Neuron (in vitro differentiated cells): ENCODE results near the gene ABAT.
A peak's percentile ranks its signal among the peaks of the same experiment; 100 is the strongest.

Source experiments
- H2AFZ ChIP-seq: one replicate; pipeline ENCODE4 v1.6.1; 2013; ENCODE audit warnings: low read depth, mild to moderate bottlenecking, inconsistent platforms, low read length, moderate library complexity
- H3K27me3 ChIP-seq: one replicate; pipeline ENCODE4 v1.6.1; 2013; ENCODE audit warnings: low read length; ENCODE audit not compliant: insufficient read depth
- H3K36me3 ChIP-seq: one replicate; pipeline ENCODE4 v1.6.1; 2013; ENCODE audit warnings: low read length; ENCODE audit not compliant: insufficient read depth
- H3K4me1 ChIP-seq: one replicate; pipeline ENCODE4 v1.6.1; 2013; ENCODE audit warnings: low read length; ENCODE audit not compliant: insufficient read depth
- H3K4me3 ChIP-seq: 2 replicates; pipeline ENCODE4 v1.5.1; 2013; ENCODE audit warnings: mild to moderate bottlenecking, low read length, moderate library complexity
- H3K9me3 ChIP-seq: one replicate; pipeline ENCODE4 v1.6.1; 2013; ENCODE audit warnings: low read length

ABAT gene

DNA sequence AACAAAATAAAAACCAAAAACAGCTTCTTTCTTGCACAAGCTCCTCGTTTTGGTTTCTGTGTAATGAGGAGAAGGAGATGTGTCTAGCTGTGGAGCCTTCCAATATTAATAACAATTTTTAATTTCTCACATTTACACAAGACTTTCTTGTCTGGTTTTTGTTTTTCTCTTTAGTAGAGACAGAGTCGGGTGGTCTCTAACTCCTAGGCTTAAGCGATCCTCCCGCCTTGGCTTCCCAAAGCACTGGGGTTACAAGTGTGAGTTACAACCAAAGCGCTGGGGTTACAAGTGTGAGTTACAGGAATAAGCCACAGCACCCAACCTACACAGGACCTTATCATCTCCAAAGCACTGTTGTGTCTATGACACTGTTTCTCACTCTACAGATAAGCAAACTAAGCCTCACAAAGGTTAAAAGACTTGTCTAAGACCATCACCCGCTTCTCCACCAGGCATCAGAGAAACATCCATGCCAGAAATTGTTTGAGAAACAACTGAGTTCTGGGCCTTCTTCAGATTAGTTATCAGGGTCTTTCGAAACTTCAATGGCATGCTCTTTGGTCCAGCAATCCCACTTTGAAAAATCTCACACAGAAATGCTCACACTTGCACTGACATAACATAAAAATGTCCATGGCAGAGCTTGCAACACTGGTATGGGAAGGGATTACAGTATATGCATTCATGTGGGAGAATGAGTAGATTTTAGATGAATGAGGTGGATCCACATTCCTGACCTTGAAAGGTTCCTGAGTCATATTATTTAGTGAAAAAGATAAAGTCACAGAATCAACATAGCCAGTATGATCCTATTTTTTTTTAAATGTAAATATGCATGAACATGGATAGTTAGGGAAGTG lies 3.9 kb downstream of the ABAT start:
- H3K4me1 ChIP-seq, result peaks cover 30% of the 10 kb centered on the region
- H3K9me3 ChIP-seq, result peaks cover 9% of the 10 kb centered on the region
- no peak overlapping the region for H2AFZ ChIP-seq
- peaks cover 8% of the 10 kb centered on the region for H3K36me3 ChIP-seq
- no peaks in the 10 kb centered on the region for H3K27me3 ChIP-seq
- no peak overlapping the region for H3K4me3 ChIP-seq

DNA sequence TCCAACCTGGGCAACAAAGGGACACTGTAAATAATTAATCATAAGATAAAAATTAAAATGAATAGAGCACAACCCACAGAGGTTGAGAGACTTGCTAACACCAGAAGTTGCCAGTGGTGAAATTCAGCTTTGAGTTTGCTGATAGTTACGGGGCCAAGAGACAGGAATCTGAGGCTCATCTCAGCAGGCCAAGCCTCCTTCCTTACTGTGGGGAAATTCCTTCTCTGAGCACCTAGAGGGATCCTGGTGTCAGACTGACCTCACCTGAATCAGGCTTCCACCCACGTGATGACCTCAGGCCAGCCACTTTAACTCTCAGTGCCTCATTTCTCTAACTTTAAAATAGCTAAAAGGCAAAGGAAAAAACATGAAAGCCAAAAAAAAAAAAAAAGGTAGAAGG lies 4.7 kb downstream of the ABAT start:
- Histone ChIP-seq H2AFZ (no peak overlapping the region), H3K4me1 (peaks cover 22% of the 10 kb centered on the region), H3K9me3 (peaks cover 9% of the 10 kb centered on the region)

DNA sequence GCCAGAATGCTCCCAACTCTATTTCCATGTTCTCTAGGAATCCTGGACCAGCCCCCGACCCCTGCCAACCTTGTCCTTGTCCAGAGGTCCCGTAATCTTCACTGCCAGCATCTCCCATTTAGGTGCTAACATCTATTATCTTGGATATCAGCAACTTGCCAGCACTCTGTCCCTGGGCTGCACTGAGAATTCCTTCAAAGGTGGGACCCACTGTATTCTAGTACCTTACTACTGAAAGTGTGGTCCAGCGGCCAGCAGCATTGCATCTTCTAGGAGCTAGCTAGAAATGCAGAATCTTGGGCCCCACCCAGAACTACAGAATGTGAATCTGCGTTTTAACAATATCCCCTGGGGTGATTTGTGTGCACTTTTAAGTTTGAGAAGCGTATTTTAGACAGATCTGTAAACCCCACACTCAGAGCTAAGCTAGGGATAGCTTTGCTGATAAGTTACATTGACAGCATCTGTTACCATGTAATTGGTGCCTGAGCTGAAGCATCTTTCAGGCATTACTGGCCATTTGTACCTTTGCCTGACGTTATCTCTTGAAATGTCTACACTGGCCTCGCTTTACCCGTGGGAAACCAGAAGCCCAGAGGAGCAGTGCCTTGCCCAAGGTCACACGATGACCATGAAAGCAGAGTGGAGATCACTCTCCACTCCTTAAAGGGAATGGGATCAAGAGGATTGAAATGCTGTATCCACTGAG lies 8.3 kb downstream of the ABAT start:
- no peaks in the 10 kb centered on the region for H3K27me3 ChIP-seq

More for the DNA sequence above, 4.7 kb downstream of the ABAT start:
- Histone ChIP-seq H3K4me3 (no peak overlapping the region), H3K36me3 (peaks cover 8% of the 10 kb centered on the region), H3K27me3 (no peaks in the 10 kb centered on the region)

DNA sequence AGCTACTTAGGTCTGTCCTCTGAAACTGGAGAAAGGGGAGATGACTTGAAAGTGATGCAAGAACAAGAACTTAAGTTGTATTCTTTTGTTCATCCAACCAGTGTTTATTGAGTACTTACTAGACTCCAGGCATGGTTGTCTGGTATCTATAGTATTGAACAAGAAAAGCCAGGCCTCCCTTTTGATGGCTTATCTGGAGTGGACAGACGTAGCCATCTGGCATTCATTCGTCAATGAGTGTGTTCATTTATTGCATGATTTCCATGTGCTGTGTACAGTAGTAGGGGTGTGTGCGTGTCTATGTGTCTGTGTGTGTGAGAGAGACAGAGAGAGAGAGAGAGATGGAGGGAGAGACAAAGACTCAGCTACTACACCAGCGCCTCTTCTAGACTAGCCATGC lies 9.2 kb downstream of the ABAT start:
- Histone ChIP-seq H3K4me3 (no peak overlapping the region), H3K27me3 (no peaks in the 10 kb centered on the region), H3K36me3 (peaks cover 12% of the 10 kb centered on the region), H3K4me1 (peaks cover 15% of the 10 kb centered on the region), H2AFZ (no peak overlapping the region), H3K9me3 (peaks cover 9% of the 10 kb centered on the region)

More for the DNA sequence above, 8.3 kb downstream of the ABAT start:
- Histone ChIP-seq H3K36me3 (peaks cover 8% of the 10 kb centered on the region), H3K9me3 (peaks cover 9% of the 10 kb centered on the region), H2AFZ (no peak overlapping the region), H3K4me3 (no peak overlapping the region), H3K4me1 (peaks cover 15% of the 10 kb centered on the region)

DNA sequence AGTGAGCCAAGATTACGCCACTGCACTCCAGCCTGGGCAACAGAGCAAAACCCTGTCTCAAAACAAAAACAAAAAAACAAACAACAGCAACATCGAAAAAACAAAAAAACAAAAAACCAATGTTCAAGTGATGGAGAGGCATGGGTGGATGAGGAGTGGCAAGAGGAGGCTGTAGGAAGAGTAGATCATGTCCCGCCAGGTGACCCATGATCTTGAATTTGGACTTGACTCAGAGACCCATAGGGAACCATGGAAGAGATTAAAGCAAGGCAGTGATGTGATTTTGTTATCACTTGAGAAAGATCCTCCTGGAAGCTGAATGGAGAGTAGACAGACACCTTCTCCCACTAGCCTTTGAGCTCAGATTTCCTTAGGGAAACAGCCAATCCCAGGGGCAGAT lies 11.2 kb downstream of the ABAT start:
- H3K36me3 ChIP-seq, result peaks cover 17% of the 10 kb centered on the region
- H2AFZ ChIP-seq, result no peak overlapping the region
- H3K4me3 ChIP-seq, result peak overlapping the region; percentile 7
- H3K27me3 ChIP-seq, result no peaks in the 10 kb centered on the region
- H3K4me1 ChIP-seq, result peaks cover 15% of the 10 kb centered on the region
- peaks cover 12% of the 10 kb centered on the region for H3K9me3 ChIP-seq

DNA sequence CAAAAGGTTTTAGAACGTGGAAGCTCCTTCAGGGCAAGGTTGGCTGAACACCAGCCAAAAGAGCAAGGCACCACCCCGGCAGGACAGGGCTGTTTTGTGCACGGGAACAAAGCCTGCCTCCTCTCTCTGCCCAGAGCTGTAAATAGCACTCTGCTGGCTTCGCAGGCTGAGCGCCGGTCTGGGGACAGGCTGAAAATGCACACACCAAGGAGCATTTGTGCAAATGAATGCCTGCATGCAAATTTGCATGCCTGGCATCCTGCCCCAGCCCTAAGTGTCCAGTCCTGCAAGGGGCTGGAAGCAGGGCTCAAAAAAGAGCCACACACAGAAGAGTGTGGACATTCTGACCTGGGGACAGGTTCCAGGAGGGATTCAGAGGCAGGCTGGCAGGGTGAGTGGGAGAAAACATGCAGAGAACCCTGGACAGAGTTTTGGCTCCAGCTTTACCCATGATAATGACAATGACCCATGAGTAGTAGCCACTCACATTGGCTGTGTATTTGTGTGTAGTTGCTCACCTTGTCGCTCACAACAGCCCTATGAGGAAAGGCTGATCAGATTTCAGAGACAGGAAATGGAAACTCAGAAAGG lies 11.7 kb downstream of the ABAT start:
- peaks cover 12% of the 10 kb centered on the region for H3K9me3 ChIP-seq
- H3K4me3 ChIP-seq, result peak overlapping the region; percentile 7
- H2AFZ ChIP-seq, result no peak overlapping the region
- H3K4me1 ChIP-seq, result peaks cover 15% of the 10 kb centered on the region
- peaks cover 19% of the 10 kb centered on the region for H3K36me3 ChIP-seq
- H3K27me3 ChIP-seq, result no peaks in the 10 kb centered on the region

DNA sequence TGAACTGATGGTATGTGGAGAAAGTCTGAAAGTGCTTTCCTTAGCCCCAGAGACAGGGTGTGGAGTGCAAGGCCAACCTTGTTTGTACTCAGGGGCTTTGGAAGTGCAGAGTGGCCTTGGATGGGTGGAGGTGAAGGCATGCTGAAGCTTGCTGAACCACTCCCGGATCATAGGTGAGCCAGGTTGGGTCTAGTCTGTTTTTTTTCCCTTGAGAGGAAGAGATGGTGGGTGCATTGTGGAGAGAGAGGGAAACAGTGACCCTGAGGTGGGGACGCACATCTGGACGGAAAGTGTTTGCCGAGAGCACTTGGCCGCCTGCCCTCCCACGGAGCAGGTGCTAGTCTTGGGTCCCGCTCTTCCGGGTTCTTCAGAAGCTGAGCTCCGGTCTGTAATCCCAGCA lies 12.5 kb downstream of the ABAT start:
- H3K4me3 ChIP-seq, result no peak overlapping the region
- H2AFZ ChIP-seq, result no peak overlapping the region
- H3K36me3 ChIP-seq, result peaks cover 19% of the 10 kb centered on the region
- H3K4me1 ChIP-seq, result peaks cover 15% of the 10 kb centered on the region
- H3K9me3 ChIP-seq, result peaks cover 12% of the 10 kb centered on the region
- no peaks in the 10 kb centered on the region for H3K27me3 ChIP-seq

DNA sequence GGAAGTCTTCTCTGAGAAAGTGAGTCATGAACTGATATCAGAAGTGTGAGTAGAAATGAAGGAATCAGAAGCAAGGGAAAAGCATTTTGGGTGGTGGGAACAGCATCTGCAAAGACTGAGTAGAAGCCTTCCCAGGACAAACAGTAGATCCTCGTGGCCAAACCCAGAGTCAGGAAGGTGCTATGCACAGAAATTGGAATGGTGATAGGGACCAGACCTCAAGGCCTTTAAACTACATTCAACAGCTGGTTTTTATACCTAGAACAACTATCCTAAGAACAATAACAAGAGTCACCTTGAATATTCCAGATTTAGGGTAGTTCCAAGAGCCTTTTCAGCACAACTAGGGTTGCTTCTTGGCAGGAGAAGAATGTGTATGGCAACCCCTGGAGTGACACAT lies 15.3 kb downstream of the ABAT start:
- peaks cover 19% of the 10 kb centered on the region for H3K4me1 ChIP-seq
- no peak overlapping the region for H2AFZ ChIP-seq
- peaks cover 12% of the 10 kb centered on the region for H3K9me3 ChIP-seq
- no peak overlapping the region for H3K4me3 ChIP-seq
- H3K36me3 ChIP-seq, result peaks cover 18% of the 10 kb centered on the region
- no peaks in the 10 kb centered on the region for H3K27me3 ChIP-seq

DNA sequence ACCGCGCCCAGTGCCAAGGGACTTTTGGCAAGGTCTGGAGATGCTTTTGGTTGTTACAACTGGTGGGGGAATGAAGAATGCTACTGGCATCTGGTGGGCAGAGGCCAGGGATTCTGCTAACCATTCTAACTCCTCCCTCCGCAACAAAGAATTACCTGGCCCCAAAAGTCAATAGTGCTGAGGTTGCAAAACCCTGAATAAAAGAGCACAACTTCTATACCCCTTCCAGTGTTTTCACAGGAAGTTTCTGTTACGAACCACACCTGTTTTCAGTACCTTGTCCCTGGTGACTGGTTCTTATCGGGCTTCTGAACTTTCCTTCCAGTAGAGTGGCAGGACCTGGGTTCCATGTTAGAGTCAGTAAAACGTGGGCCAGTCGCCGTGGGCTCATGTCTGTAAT lies 17.3 kb downstream of the ABAT start:
- peaks cover 18% of the 10 kb centered on the region for H3K36me3 ChIP-seq
- no peak overlapping the region for H3K4me3 ChIP-seq
- H3K9me3 ChIP-seq, result peaks cover 12% of the 10 kb centered on the region
- no peak overlapping the region for H2AFZ ChIP-seq
- no peaks in the 10 kb centered on the region for H3K27me3 ChIP-seq
- H3K4me1 ChIP-seq, result peaks cover 11% of the 10 kb centered on the region

DNA sequence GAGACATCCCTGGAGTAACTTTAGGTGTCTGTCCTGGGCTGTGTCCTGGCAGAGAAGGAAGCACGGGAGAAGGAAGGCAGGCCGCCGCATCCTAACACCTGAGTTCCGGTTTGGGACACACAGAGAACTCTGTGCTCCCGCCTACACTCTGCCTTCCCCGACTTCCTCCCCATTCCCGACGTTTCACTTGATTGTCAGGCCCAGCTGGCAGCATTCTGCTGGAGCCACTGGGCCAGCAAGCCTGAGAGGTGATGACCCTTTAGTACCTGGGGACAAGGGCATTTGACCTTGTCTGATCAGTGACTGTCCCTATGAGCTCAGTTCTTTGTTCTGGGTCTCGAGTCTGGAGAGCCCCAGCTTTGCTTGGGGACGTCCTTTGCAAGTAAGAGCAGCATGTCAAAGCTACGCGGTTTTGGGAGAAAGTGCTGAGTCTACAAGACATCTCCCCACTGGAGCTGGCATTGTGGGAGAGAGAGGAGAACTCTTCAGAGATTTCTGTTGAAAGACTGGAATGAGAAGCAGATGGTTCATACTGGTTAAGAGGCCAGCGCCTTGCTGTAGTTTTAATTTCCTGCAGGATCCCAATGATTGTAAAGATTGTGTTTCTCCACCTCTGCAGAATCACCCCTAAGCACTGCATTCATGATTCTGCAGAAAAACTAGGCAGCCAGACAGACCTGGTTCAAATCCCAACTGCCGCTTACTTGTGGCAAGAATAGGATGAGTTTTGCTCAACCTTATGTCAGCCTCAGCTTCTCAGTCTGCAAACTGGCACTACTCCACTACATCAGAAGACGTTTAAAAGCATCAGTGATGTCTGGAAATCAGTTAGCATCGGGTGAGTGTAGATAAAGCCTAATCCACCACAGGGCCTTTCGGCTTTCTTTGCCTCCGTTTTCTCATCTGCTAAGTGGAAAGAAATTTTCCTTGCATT lies 20.6 kb downstream of the ABAT start:
- Histone ChIP-seq H3K4me1 (peaks cover 9% of the 10 kb centered on the region), H3K36me3 (peaks cover 13% of the 10 kb centered on the region), H3K9me3 (peaks cover 2% of the 10 kb centered on the region), H3K27me3 (no peaks in the 10 kb centered on the region), H3K4me3 (no peak overlapping the region), H2AFZ (no peak overlapping the region)

DNA sequence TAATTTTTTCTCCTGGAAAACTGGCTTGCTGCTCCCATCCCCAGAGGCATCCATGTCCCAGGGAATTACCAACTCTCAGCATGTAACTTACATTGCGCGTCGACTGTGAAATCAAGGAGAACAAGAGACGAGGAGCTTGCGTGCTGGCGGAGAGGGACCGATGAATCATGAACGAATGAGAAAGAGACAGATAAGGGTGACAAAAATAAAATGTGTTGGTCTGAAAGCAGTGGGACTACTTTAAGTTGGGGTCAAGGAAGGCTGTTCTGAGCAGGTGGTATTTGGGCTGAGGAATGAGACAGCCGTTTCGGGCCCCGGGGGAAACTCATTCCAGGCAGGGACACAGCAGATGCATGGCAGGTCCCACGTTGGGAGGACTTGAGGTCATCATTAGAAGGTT lies 22.5 kb downstream of the ABAT start:
- H3K9me3 ChIP-seq, result no peaks in the 10 kb centered on the region
- H3K4me3 ChIP-seq, result no peak overlapping the region
- H3K27me3 ChIP-seq, result no peaks in the 10 kb centered on the region
- H3K36me3 ChIP-seq, result peaks cover 12% of the 10 kb centered on the region
- H2AFZ ChIP-seq, result no peak overlapping the region
- H3K4me1 ChIP-seq, result peaks cover 9% of the 10 kb centered on the region

DNA sequence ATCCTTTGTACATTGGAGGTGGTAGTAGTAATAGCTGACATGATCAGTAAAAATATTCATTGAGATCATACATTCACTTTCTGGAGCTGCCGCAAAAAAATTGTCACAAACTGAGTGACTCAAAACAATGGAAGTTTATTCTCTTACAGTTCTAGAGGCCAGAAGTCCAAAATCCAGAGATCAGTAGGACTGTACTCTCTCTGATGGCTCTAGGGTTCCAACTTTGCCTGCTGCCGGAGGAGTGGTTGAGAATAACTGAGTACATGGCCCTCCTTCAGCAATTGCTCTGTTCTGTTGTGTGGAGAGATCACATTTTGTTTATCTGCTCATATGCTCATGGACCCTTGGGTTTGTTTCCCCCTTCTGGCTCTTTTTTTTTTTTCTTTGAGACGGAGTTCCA lies 23.5 kb downstream of the ABAT start:
- no peak overlapping the region for H2AFZ ChIP-seq
- H3K4me3 ChIP-seq, result no peak overlapping the region

More for the DNA sequence above, 23.5 kb downstream of the ABAT start:
- peaks cover 9% of the 10 kb centered on the region for H3K36me3 ChIP-seq
- H3K27me3 ChIP-seq, result no peaks in the 10 kb centered on the region
- H3K9me3 ChIP-seq, result no peaks in the 10 kb centered on the region
- peaks cover 9% of the 10 kb centered on the region for H3K4me1 ChIP-seq
